HG02840 (cell line): ENCODE results near the gene ZNF24.

Source experiments
- ATAC-seq: cut with Tn5 transposase; IDR thresholded peaks from one replicate; pipeline ENCODE4 v1.9.1; 2021; ENCODE audit warnings: mild to moderate bottlenecking, moderate library complexity, moderate number of reproducible peaks; ENCODE audit not compliant: unreplicated experiment, low FRiP score

Gene ZNF24

DNA sequence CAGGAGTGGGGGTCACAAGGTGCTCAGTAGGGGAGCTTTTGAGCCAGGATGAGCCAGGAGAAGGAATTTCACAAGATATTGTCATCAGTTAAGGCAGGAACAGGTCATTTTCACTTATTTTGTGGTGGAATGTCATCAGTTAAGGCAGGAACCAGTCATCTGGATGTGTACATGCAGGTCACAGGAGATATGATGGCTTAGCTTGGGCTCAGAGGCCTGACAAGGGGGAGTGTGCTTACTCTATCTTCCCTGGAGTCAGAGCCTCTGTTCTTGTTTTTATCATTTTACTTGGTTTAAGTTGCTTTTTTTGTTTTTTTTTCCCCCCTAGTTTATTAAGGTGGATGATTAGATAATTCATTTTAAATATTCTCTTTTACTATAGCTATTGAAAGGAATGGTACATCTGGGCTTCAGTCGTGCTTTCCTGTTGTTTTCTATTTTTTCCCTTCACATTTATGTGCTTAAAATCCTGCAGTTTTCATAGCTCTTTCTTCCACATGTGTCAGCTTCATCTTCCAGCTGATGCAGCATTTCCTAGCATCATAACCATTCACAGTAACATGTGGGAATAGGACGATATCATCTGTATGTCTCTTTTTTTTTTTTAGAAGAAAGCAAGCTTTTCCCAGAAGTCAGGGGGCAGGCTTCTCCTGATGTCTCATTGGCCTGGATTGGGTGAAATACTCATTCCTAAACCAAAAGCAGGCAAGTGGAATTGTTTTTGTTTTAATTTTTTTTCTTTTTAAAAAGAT is 17.5 kb upstream of the ZNF24 start:
- no peak for ATAC-seq

DNA sequence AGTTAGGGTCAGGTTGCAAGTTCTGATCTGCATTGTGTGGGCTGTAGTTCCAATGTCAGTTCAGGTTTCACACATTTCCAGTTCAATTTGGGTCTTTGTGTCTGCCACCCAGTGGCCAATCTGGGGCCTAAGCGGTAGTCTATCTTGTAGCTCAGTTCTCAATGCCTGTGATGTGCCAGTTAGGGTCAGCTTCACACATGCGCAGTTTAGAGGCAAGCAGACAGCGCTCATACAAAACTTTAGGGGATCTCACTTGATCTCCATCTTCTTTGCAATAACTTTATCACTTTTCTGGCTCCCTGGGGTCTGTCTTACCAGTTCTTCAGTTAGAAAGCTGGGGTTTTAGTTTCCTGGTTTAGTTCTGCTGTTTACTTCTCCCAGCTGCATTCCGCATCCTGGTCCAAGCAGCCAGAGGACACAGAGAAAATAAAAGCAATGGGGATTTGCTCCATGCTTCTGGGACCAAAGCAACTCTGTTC is 11.0 kb upstream of the ZNF24 start:
- ATAC-seq = peak; percentile 95

- no peak for ATAC-seq
These were observed 8.6 kb upstream of the ZNF24 start for GRCh38 chr18:35352778-35353177.

DNA sequence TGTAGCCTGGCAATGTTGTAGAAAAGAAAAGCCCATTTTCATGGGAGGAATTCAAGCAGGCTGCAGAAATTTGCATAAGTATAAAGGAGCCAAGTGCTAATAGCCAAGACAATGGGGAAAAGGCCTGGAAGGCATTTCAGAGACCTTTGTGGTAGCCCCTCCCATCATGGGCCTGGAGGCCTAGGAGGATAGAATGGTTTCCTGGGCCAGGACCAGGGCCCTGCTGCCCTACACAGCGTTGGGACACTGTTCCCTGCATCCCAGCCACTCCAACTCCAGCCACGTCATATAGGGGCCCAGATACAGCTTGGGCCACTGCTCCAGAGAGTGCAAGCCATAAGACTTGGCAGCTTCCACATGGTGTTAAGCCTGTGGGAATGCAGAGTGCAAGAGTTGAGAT is 8.1 kb upstream of the ZNF24 start:
- ATAC-seq = no peak

DNA sequence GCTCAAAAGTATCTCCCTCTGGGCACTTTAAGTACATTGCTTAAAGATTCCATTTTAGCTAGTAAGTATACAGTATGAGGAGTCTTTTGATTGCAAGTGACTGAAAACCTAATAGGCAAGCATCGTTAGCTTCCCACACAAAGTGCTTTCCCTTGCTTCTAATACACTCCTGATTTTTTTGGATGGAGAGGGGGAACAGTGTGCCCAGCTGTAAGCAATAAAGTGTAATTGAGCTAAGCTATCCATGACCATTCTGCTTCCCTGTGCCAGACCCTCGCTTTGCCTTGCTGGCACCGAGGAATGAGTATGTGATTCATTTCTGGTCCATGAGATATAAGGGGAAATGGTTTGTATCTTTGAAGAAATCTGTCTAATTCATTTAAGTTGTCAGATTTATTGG is 3.8 kb upstream of the ZNF24 start:
- ATAC-seq = no peak

- no peak for ATAC-seq
These were observed 1.7 kb upstream of the ZNF24 start for GRCh38 chr18:35345950-35346349.

- no peak for ATAC-seq
These were observed 1.3 kb upstream of the ZNF24 start for GRCh38 chr18:35345460-35345921.

GRCh38 chr18:35344736-35345459 is 678 bp upstream of the ZNF24 start:
- no peak for ATAC-seq

DNA sequence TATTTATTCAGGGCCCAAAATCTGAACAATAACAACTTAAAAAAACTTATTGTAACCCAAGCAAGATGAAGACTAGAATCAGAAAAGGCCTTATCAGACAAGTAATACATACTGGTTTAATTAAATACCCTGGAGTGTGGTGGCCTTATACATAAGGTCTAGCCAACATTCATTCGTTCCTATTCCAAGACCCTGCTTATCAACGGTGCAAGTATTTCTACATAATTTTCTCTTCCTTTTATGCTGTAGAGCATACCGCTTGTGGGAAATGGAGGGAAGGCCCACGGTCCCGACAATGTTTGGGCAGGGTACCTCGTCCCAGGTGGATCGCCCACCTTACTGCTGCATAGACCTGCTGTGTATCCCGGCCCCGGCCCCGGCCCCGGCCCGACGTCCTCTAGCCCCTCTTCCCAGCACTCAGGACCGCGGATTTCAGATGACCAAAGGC is 708 bp downstream of the ZNF24 start:
- no peak for ATAC-seq

- no peak for ATAC-seq
These were observed 6.9 kb downstream of the ZNF24 start for GRCh38 chr18:35337286-35337685.

GRCh38 chr18:35335866-35336265 is 8.4 kb downstream of the ZNF24 start:
- ATAC-seq = no peak

DNA sequence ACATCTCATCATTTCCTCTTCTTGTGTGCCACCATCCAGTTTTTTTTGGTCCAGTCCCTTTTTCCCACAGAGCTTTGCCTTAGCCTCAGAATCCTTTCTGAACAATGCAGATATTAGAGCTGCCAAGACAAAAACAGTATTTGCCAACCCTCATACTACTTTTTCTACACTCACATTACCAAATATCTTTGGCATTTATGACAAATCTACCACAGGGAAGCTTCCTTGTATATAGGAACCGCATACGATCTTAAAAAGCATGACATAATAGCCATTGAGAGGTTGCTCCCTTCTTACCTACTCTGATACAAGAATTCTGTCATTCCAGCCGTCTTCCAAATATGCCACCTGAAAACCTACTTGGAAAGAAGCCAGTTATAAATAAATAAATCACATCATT is 9.4 kb downstream of the ZNF24 start:
- no peak for ATAC-seq

DNA sequence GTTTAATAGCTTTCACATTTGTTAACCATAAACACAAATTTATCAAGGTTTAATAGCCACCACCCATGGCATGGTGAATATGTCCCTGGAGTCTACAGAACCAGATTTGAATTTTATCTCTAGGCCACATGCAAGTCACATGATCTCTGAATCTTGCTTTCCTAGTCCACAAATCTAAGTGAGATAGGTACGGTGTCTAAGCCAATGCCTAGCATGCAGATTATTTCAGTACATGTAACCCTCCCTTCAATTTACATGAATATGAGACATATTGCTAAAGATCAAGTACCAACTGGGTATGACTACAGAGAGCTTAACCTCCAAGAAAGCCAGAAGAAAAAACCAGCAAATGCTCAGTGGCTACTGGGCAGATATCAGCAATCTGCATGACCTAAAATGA is 10.0 kb downstream of the ZNF24 start:
- no peak for ATAC-seq

GRCh38 chr18:35331367-35332087 is 12.7 kb downstream of the ZNF24 start:
- no peak for ATAC-seq

DNA sequence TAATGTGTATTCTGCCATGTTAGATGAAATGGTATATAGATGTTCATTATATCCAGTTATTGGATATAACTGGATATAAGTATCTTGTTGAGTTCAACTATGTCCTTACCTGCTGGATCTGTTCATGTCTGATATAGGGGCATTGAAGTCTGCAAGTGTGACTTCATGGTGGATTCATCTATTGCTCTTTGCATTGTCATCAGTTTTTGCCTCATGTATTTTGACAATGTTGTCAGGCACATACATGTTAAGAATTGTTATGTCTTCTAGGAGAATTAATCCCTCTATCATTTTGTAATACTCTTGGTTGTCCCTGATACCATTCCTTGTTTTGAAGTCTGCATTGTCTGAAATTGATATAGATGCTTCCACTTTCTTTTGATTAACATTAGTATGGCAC is 15.4 kb downstream of the ZNF24 start:
- no peak for ATAC-seq

DNA sequence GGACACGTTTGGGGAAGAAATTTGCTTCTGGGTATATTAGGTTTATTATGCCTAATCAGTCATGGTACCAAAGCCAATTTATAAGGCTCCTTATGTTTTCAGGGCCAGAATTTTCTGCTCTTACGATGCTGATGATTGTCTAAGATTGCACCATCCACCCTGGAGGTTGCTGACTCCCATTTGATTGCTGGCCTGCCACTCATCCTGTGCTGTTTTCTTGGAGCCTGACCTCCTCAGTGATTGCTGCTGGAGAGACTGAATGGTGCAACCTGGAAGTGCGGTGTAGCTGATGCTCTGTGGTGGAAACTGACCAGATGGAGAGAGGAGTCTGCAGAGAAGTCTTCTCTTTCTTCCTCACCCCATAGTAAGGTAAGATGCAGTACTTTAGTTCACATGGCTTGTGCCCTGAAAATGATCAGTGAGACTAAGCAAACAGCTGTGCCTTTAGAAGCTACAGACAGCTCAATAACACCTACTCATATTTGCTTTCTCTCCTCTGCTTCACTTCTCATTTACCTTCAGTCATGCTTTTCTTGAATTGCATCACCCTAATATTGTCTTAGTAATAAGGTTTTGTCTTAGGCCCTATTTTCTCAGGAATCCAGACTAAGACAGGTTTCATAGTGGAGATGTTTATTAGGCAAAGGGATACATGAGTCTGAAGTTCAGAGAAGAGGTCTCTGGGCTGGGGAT is 17.4 kb downstream of the ZNF24 start:
- no peak for ATAC-seq

- ATAC-seq = no peak
These were observed 19.1 kb downstream of the ZNF24 start for GRCh38 chr18:35324926-35325655.

DNA sequence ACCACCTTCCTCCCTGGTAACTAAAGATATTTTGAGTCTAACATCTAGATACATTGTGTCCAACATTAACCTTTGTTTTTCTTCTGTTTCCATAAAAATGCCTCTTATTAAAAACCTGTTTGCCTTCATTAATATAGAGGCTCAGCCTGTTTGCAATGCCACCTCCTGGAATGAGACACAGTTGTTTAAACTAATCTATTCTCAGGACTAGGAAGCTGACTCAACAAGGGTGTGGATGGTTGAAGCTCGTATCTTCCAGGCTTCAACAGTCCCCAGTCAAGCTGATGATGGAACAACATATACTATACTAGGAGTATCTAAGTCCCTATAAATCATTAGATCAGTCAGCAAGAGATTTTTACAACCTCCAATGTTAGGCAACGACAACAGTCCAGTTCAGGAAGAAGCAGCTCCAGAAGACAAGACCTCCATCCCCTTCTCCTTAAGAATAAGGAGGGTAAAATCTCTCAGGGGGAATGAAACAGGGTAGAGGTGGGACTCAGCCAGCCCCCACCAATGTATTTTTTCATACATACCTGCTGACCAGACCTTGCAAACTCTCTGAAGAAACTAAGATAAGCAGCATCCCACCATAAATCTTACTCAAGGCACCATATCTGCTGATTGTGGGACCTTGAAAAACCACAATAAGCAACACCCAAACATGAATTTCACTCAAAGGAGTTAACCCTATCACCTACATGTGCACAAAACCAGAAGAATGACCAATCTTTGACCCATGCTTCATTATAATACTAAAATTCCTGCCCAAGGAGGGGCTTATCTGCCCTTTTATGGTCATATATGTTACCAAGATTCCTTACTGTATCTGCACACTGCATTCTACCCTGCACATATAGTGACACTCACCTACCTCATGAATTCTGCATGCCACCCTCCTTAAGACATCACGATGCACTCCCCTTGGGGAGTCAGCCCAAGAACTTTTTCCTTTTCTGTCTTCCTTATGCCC is 21.4 kb downstream of the ZNF24 start:
- ATAC-seq = no peak

DNA sequence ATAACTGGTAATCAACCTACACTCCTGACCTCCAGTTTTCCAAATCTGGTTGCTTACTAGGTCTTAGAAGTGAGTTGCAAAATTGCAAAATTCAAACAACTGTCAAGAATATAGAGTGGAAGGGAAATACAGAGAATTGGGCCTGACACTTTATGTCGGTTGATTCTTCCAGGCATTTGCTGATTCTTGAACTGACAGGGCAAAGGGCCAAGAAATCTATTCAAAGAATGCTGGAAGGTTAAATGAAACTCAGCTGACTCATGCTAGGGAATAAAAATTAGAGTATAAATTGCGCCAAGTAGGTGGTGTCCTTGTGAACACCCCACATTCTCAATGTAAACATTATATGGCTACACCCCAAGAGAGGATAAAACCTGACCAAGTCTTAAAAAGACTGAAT is 32.7 kb downstream of the ZNF24 start:
- no peak for ATAC-seq
